H54 (cell line): ENCODE data around the gene KCNAB1.

ENCODE experiments used
- DNase-seq: peaks from one replicate; pipeline ENCODE4 v3.0.0; 2011; ENCODE audit warnings: low spot score, mixed read lengths; ENCODE audit not compliant: insufficient read length
- FAIRE-seq: peaks from 3 replicates; lab custom pipeline; 2011; peaks lifted over from hg19 to GRCh38; lab: Jason Lieb, UNC
- POLR2A ChIP-seq: IDR thresholded peaks from 2 replicates; pipeline ENCODE4 v1.6.1; 2011; ENCODE audit warnings: low read depth, mild to moderate bottlenecking, low read length

The KCNAB1 gene

DNA sequence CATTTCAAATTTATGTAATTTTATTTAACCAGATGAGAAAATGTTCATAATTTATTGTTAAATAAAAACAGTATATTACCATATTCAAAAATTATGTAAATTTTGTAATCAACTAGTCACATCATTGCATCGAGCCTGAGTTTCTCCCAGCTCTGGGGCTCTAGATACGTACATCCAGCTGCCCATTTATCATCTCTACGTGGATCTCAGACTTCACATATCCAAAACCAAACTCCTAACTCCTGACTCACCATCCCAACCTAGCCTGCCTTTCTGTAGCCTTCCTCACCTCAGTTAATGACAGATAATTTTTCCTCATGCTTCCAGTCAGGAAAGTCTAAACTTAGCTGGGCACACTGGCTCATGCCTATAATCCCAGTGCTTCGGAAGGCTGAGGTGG is 239.7 kb downstream of the KCNAB1 start:
- FAIRE-seq: no peak
- no peak for TF ChIP-seq POLR2A
- DNase-seq: no peak

DNA sequence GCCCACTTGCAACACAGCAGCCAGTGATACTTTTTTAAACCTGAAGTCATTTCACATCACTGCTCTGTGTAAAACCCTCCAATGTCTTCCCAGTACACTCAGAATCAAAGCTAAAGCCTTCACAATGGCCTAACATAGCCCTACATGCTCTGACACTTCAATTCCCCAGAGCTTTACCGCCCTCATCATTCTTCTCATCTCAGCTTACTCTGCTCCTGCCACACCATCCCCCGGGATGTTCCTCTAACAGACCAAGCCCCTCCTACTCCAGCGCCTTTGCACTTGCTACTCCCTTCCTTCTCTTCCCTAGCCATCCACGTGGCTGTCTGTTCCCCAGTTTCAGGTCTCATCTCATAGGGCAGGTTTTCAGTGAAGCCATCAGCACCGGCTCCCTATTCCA is 240.6 kb downstream of the KCNAB1 start:
- no peak for TF ChIP-seq POLR2A
- FAIRE-seq (no peak), DNase-seq (no peak)

DNA sequence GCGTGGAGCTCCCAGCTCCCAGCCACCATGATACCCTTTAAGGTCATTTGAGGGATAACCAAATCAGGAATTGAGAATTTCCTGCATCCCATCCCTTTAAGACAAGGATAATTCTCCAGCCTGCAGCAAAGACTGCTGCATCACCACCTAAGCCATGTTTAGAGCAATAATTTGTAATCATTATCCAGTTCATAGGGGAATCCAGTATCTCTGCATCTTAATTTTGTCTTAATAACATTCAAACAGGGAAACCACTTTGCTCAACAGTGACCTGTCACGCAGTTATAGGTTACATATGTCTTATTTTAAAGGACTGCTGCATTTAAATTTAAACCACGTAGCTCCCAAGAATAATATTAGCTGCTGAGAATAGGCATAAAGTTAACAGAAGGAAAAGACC is 246.2 kb downstream of the KCNAB1 start:
- TF ChIP-seq POLR2A: no peak

DNA sequence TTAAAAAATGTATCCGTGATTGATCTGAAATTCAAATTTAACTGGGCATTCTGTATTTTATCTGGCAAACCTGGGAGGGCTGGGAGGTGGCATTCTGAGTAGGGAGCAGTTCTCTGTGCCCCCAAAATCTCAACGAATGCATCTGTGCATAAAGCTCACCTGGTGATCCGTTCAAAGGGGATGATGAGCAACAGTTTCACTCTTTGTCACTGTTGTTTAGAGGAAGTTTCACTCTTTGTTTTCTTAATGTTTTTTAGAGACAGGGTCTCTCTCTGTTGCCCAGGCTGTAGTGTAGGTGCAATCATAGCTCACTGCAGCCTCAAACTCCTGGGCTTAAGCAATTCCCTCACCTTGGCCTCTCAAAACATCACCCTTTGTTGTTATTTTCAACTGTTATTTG is 247.8 kb downstream of the KCNAB1 start:
- no peak for FAIRE-seq
- DNase-seq: no peak
- no peak for TF ChIP-seq POLR2A

More for the DNA sequence above, 246.2 kb downstream of the KCNAB1 start:
- FAIRE-seq (no peak), DNase-seq (no peak)

DNA sequence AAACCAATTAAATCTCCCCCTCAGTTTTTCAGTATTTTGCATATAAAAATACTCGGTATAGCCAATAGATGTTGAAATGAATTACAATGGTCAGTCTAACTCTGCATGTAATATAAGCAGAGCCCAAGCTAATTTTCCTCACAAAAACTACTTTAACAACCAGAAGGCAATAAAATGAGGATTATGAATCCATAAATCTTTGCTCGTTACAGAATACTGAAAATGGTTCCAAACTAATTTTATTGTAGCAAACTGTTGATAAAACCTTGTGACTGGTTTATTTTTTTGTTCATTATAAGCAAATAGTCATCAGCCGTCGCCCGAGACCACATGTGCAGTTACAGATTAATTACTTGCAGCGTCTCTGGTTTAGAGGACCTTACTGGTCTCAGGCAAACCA is 251.3 kb downstream of the KCNAB1 start:
- no peak for TF ChIP-seq POLR2A
- no peak for FAIRE-seq
- DNase-seq: no peak

GRCh38 chr3:156373095-156373494 is 252.7 kb downstream of the KCNAB1 start:
- TF ChIP-seq POLR2A: no peak
- DNase-seq (no peak), FAIRE-seq (no peak)

- FAIRE-seq (no peak), DNase-seq (no peak)
- no peak for TF ChIP-seq POLR2A
Observed at GRCh38 chr3:156373654-156374053, 253.3 kb downstream of the KCNAB1 start.

DNA sequence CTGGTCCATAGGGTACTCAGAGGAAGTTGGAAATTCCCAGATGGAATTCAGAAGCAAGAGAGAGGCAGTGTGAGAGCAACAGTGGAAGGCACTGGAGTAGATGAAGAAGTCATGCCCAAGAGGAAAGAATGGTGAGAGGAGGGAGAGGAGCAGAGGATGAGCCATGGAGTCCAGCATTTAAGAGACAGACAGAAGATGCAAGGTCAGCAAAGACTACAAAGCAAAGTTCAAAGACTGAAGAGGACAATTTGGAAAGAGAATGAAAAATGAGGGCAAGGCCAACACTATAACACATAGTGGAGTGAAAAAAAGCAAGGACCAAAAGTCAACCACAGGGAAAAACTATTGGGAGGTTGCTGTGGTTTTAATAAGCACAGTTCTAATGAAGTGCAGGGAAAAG is 255.8 kb downstream of the KCNAB1 start:
- TF ChIP-seq POLR2A: no peak
- no peak for FAIRE-seq
- DNase-seq: no peak

DNA sequence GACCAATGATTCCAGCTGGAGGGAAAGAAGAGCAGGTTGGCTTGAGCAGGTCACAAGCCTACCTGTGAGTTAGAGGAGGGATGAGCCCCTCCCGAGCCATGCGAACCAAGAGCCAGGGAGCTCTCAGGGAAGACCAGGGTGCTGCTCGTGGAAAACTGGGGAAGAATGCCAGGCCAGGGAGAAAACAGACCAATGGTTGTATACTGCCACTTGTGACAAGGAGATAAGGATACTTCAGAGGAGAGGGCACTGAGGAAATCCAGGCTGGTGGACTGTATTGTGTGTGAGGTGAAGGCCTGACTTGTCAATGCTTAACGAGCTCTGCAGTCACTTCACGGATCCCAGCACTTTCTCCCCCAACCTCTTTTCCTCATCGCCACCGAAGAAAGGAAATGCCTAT is 256.9 kb downstream of the KCNAB1 start:
- FAIRE-seq: no peak
- TF ChIP-seq POLR2A: no peak
- no peak for DNase-seq

DNA sequence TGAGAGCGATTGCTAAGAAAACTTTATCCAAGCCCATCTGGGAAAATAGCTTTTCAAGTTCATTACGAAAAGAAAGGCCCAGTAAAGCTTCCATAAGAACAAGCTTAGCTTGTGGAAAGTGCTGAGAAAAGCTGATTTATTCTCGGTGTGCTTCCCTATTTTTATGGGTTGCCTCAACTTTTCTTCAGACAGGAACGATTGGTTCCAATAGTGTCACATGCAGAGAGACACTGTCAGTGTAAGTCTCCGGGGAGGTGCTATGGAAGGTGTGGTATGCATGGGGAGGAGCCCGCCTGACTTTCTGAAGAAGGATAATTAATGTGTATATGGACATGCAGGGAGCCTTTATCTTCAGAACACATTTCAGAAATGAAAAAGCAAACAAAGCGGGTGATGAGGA is 257.3 kb downstream of the KCNAB1 start:
- DNase-seq (no peak), FAIRE-seq (no peak)
- no peak for TF ChIP-seq POLR2A

DNA sequence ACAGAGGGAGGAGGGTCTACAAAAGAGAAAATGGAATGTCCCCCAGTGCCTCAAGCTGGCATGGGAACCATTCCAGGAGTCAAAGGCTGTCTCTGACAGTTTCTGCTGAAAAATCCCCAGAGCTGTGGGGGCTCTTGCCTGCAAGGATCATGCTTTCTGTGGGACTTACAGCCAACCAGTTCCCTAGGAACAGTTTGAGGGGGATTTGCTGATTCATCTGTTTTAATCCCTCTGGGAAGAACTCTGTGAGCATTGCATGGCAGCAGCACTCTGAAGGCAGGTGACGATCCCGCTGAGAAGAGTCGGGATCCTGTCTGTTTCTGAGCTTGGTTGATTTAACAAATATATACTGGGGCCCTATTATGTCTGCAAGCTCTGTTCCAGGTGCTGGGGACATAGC is 258.5 kb downstream of the KCNAB1 start:
- DNase-seq (no peak), FAIRE-seq (no peak)
- no peak for TF ChIP-seq POLR2A

DNA sequence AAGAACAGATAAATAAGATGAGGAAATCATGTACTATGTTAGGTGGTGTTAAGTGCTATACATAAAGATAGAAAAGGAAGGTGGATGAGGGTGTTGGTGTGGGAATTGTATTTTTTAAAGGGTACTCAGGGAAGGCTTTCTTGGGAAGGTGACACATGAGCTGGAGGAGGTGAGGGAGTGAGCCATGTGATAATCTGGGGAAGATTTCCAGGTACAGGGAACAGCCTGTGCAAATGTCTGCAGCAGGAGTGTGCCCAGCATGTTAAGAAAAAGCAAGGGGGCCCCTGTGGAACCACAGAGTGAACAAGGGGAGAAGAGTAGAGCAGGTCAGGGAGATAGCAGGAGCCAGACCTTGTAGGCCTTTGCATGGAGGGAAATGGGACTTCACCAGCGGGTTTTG is 258.9 kb downstream of the KCNAB1 start:
- FAIRE-seq (no peak), DNase-seq (no peak)
- TF ChIP-seq POLR2A: no peak

GRCh38 chr3:156381253-156381652 is 260.9 kb downstream of the KCNAB1 start:
- TF ChIP-seq POLR2A: no peak
- DNase-seq: no peak
- FAIRE-seq: no peak

- TF ChIP-seq POLR2A: no peak
- no peak for FAIRE-seq
- peak; percentile 23 for DNase-seq
Observed at GRCh38 chr3:156382458-156383346, 262.3 kb downstream of the KCNAB1 start.

DNA sequence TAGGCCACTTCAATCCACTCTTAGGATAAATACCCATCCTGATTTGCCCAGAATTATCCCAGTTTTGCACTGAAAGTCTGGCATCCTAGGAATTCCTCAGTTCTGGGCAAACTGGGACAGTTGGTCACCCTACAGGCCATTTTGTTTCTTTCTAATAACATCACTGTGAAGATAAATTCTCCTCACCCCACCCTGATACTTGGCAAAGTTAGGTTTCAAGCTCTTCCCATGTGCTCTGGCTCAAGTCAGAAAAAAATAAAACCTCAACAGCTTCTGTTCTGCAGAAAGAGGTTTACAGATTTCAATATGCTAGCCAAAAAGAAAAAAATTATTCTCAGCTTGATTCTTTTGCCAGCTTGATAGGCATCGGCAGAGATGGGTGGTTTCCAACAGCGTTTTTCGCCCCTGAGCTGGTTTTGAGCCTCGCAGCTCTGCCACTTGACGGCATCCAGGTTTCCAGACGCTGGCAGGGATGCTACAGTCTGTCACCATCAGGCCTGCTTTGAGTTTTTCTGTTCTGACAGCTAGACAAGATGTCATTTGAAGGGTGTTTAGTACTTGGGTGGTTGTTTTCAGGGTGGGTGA is 263.2 kb downstream of the KCNAB1 start:
- FAIRE-seq: no peak
- DNase-seq: no peak
- TF ChIP-seq POLR2A: no peak
